GM12878 (cell line): ENCODE data around the gene URI1. TPM values are rescaled to one million over a fixed set of nuclear protein-coding genes. Genes with fewer than 3 reads are reported as not detected.

Experiments used
- ATAC-seq: fragments of 200-7000 bp; cut with Tn5 transposase; 3 replicates; pipeline ENCODE4 v1.9.1; 2020; ENCODE audit warnings: mild to moderate bottlenecking, moderate library complexity
- BruUV-seq: library from RNA; stranded (reverse); fragments of 400-500 nt; replicated peaks from 2 replicates; lab custom pipeline; 2021; lab: Mats Ljungman, UMichigan
- CTCF ChIA-PET: fragments of 300-600 bp; sonication (Branson Sonifier 250); formaldehyde crosslinking; extraction: SDS; loops from one replicate; lab custom pipeline; 2021; ENCODE audit warnings: inconsistent platforms; lab: Yijun Ruan, JAX
- POLR2A ChIA-PET: fragments of 350-600 bp; formaldehyde crosslinking; extraction: SDS; loops from one replicate; lab custom pipeline; 2021; ENCODE audit warnings: inconsistent platforms; lab: Charles Lee
- RAD21 ChIA-PET: fragments of 300-600 bp; sonication (Branson Sonifier 250); formaldehyde crosslinking; loops from one replicate; lab custom pipeline; 2023; ENCODE audit warnings: antibody characterized with exemption; ENCODE audit not compliant: unreplicated experiment; lab: Charles Lee
- SMC1A ChIA-PET: fragments of 300-600 bp; sonication (Branson Sonifier 250); formaldehyde crosslinking; loops from one replicate; lab custom pipeline; 2023; ENCODE audit not compliant: unreplicated experiment, uncharacterized antibody; lab: Charles Lee
- DNase-seq: peaks from one replicate; pipeline ENCODE4 v3.0.0-alpha.2; 2011; ENCODE audit warnings: low read depth, low spot score
- FAIRE-seq: peaks from 3 replicates; lab custom pipeline; 2011; peaks lifted over from hg19 to GRCh38; lab: Jason Lieb, UNC
- H2AFZ ChIP-seq: 2 replicates; pipeline ENCODE4 v1.6.0; 2011; ENCODE audit warnings: low read depth, low read length, control low read depth; ENCODE audit not compliant: control insufficient read depth
- H3K27ac ChIP-seq: 2 replicates; pipeline ENCODE4 v1.5.1; 2011; ENCODE audit warnings: control low read depth; ENCODE audit not compliant: control insufficient read depth, insufficient read depth
- H3K27me3 ChIP-seq, 2 experiments: replicated peaks in 1 of 2; 2 replicates each; pipeline versions ENCODE4 v1.6.0 to v1.6.1; 2011; ENCODE audit warnings: low read length in 1 of 2; ENCODE audit not compliant: control insufficient read depth in 2 of 2, insufficient read depth in 2 of 2
- H3K36me3 ChIP-seq, 2 experiments: 2 replicates each; pipeline ENCODE4 v1.5.1; 2011; ENCODE audit warnings: low read length in 1 of 2; ENCODE audit not compliant: control insufficient read depth in 2 of 2, insufficient read depth in 2 of 2
- H3K4me1 ChIP-seq: 2 replicates; pipeline ENCODE4 v1.6.1; 2011; ENCODE audit warnings: mild to moderate bottlenecking, low read length, moderate library complexity, mixed read lengths; ENCODE audit not compliant: control insufficient read depth, insufficient read depth
- H3K4me2 ChIP-seq: 2 replicates; pipeline ENCODE4 v1.6.0; 2011; ENCODE audit warnings: control low read depth; ENCODE audit not compliant: control insufficient read depth, insufficient read depth
- H3K4me3 ChIP-seq: fragments of 200-600 bp; sonication (generic); 2 replicates; pipeline ENCODE4 v1.5.1; 2016
- H3K79me2 ChIP-seq: 2 replicates; pipeline ENCODE4 v1.6.0; 2011; ENCODE audit warnings: low read length; ENCODE audit not compliant: control insufficient read depth, insufficient read depth
- H3K9ac ChIP-seq: 2 replicates; pipeline ENCODE4 v1.8.0; 2011; ENCODE audit warnings: low read length, control low read depth, mixed read lengths; ENCODE audit not compliant: control insufficient read depth, insufficient read depth
- H3K9me3 ChIP-seq: replicated peaks from 3 replicates; pipeline ENCODE4 v1.5.1; 2011; ENCODE audit warnings: mild to moderate bottlenecking, low read length; ENCODE audit not compliant: control insufficient read depth, insufficient read depth
- H4K20me1 ChIP-seq: 2 replicates; pipeline ENCODE4 v1.6.0; 2011; ENCODE audit not compliant: control insufficient read depth, insufficient read depth
- BMI1 ChIP-seq: fragments of 450-650 bp; IDR thresholded peaks from 2 replicates; pipeline ENCODE4 v1.6.1; 2016; ENCODE audit warnings: mild to moderate bottlenecking, moderate library complexity, borderline replicate concordance
- CHD1 ChIP-seq: IDR thresholded peaks from 2 replicates; pipeline ENCODE4 v1.6.1; 2012; ENCODE audit warnings: low read depth, low read length, improper control_type of control experiment
- FOS ChIP-seq: IDR thresholded peaks from 3 replicates; pipeline ENCODE4 v1.6.1; 2011; ENCODE audit warnings: borderline replicate concordance; ENCODE audit not compliant: insufficient read length; ENCODE audit errors: extremely low read depth
- HDGF ChIP-seq: fragments of 450-650 bp; IDR thresholded peaks from 2 replicates; pipeline ENCODE4 v1.6.1; 2016; ENCODE audit warnings: antibody characterized with exemption
- KLF5 ChIP-seq: fragments of 450-650 bp; IDR thresholded peaks from 2 replicates; pipeline ENCODE4 v1.6.1; 2014; ENCODE audit warnings: mild to moderate bottlenecking; ENCODE audit not compliant: partially characterized antibody
- NFYA ChIP-seq: IDR thresholded peaks from 2 replicates; pipeline ENCODE4 v1.6.1; 2011; ENCODE audit warnings: low read depth, mild to moderate bottlenecking, low read length, improper control_type of control experiment, borderline replicate concordance
- TAF1 ChIP-seq: IDR thresholded peaks from 2 replicates; pipeline ENCODE4 v1.6.1; 2011; ENCODE audit warnings: mild to moderate bottlenecking, low read depth, low read length, borderline replicate concordance
- WRNIP1 ChIP-seq: IDR thresholded peaks from 2 replicates; pipeline ENCODE4 v1.6.1; 2011; ENCODE audit warnings: low read depth, low read length, improper control_type of control experiment, borderline replicate concordance
- ZNF207 ChIP-seq: fragments of 450-650 bp; IDR thresholded peaks from 2 replicates; pipeline ENCODE4 v1.6.1; 2014; ENCODE audit warnings: antibody characterized with exemption, mild to moderate bottlenecking, borderline replicate concordance
- ZZZ3 ChIP-seq: IDR thresholded peaks from 2 replicates; pipeline ENCODE4 v1.6.1; 2011; ENCODE audit warnings: low read depth; ENCODE audit not compliant: control insufficient read depth, insufficient read length
- WGBS: methylation state at CpG from one replicate; pipeline ENCODE4 v1.1.6; 2016; ENCODE audit warnings: low lambda C conversion rate; ENCODE audit not compliant: insufficient replicate concordance, insufficient coverage; ENCODE audit errors: missing lambda C conversion rate; 5-methylcytosine and 5-hydroxymethylcytosine counted together
- in situ Hi-C: fragments of 300-500 bp; cut with MboI; formaldehyde crosslinking; loops from 9 replicates; pipeline ENCODE4 v1.14.3; 2018; ENCODE audit warnings: mixed read lengths
- intact Hi-C: fragments of 100-400 bp; cut with micrococcal nuclease; formaldehyde crosslinking; loops from one replicate; pipeline ENCODE4 v1.14.2; 2022; ENCODE audit not compliant: unreplicated experiment
- polyA plus RNA-seq, 11 experiments: library from polyadenylated mRNA; depleted of rRNA in 4 of 11; unstranded in 6 of 11; stranded (reverse) in 5 of 11; fragments of >200 nt; fragmentation: Nextera tagmentation in 4 of 11; fragmentation: Illumina TruSeq in 1 of 11; extraction: Ambion mirVana in 4 of 11; extraction: Trizol in 1 of 11; gene quantifications; 1 replicate in 1 of 11; 2 replicates in 10 of 11; pipeline versions ENCODE4 v1.2.1 to v1.2.3, GENCODE V29; 2011 to 2016; ENCODE audit warnings: inconsistent platforms in 2 of 11, missing spikeins in 2 of 11, low read depth in 1 of 11
- total RNA-seq, 4 experiments: library from RNA; depleted of rRNA in 3 of 4; stranded (reverse); fragments of >200 nt in 3 of 4; fragmentation: Illumina TruSeq in 1 of 4; extraction: Trizol in 1 of 4; gene quantifications; 2 replicates each; pipeline versions ENCODE4 v1.2.1 to v1.2.3, GENCODE V29; 2013 to 2021
- TF ChIP-seq, protein P1 (sequence below): fragments of 450-650 bp; formaldehyde crosslinking; IDR thresholded peaks from 2 replicates; pipeline ENCODE4 v1.5.0; 2022; ENCODE audit warnings: mild to moderate bottlenecking, missing genetic modification characterization

URI1 gene
- total and polyA plus RNA-seq, 10 of the 15 experiments (the other 5 are each of a cell fraction or from before 2014, with no cell fraction given): 15.2 to 94.2 (median 47.9) TPM

DNA sequence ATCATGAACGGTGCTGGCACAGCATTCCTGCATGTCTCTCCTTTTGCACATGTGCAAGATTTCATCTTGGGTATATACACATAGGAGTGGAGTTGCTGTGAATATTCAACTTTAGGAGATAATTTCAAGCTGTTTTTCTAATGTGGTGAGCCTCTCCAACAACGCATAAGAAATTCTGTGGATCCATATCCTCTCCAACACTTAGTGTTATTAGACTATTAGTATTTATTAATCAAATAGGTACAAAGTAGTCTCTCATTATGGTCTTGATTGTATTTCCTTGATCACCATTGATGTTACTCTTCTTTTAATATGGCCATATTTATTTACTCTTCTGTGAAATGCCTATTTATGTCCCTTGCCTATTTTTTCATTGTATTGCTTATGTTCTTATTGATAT lies 114.5 kb downstream of the URI1 start:
- DNase-seq (no peak), FAIRE-seq (no peak), ATAC-seq (no peak)
- Histone ChIP-seq H3K4me2 (no peak overlapping the region), H3K4me1 (no peaks in the 10 kb centered on the region), H3K36me3 (no peaks in the 10 kb centered on the region), H2AFZ (no peak overlapping the region), H3K9ac (no peak overlapping the region), H3K9me3 (no peaks in the 10 kb centered on the region; the same call in 2 of the 3 replicates), H3K27me3 (no peaks in the 10 kb centered on the region; a peak in 1 of 4 replicates), H4K20me1 (no peaks in the 10 kb centered on the region), H3K4me3 (no peak overlapping the region), H3K79me2 (no peaks in the 10 kb centered on the region), H3K27ac (no peak overlapping the region)
- ChIA-PET RAD21 (no interaction called here), SMC1A (no interaction called here), POLR2A (no interaction called here), CTCF (no interaction called here)
- no peak for TF ChIP-seq NFYA
- TF ChIP-seq ZZZ3: no peak
- no peak for TF ChIP-seq CHD1
- no peak for TF ChIP-seq TAF1
- TF ChIP-seq BMI1: no peak
- no peak for TF ChIP-seq FOS
- no peak for TF ChIP-seq HDGF
- TF ChIP-seq WRNIP1: no peak
- no peak for TF ChIP-seq KLF5
- TF ChIP-seq ZNF207: no peak
- TF ChIP-seq, protein P1, sequence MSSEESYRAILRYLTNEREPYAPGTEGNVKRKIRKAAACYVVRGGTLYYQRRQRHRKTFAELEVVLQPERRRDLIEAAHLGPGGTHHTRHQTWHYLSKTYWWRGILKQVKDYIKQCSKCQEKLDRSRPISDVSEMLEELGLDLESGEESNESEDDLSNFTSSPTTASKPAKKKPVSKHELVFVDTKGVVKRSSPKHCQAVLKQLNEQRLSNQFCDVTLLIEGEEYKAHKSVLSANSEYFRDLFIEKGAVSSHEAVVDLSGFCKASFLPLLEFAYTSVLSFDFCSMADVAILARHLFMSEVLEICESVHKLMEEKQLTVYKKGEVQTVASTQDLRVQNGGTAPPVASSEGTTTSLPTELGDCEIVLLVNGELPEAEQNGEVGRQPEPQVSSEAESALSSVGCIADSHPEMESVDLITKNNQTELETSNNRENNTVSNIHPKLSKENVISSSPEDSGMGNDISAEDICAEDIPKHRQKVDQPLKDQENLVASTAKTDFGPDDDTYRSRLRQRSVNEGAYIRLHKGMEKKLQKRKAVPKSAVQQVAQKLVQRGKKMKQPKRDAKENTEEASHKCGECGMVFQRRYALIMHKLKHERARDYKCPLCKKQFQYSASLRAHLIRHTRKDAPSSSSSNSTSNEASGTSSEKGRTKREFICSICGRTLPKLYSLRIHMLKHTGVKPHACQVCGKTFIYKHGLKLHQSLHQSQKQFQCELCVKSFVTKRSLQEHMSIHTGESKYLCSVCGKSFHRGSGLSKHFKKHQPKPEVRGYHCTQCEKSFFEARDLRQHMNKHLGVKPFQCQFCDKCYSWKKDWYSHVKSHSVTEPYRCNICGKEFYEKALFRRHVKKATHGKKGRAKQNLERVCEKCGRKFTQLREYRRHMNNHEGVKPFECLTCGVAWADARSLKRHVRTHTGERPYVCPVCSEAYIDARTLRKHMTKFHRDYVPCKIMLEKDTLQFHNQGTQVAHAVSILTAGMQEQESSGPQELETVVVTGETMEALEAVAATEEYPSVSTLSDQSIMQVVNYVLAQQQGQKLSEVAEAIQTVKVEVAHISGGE: no peak
- WGBS: 60% methylated on average over 2 of the region's 2 CpGs
- in situ Hi-C loops (no loop called here), intact Hi-C loops (no loop called here)
- no TSS peak for BruUV-seq
